CD14-positive monocyte (primary cell): ENCODE measurements around the gene WDR13. TPM values are rescaled to one million over a fixed set of nuclear protein-coding genes. Genes with fewer than 3 reads are reported as not detected.
A peak's percentile ranks its signal among the peaks of the same experiment; 100 is the strongest.

Experiments used
- DNase-seq, 3 donors: peaks; one replicate each; pipeline ENCODE4 v3.0.0-alpha.2; 2011 to 2022
- H2AFZ ChIP-seq: 2 replicates; pipeline ENCODE4 v1.6.0; 2012; ENCODE audit warnings: mild to moderate bottlenecking, low read depth, low read length, inconsistent platforms; ENCODE audit not compliant: insufficient read depth, poor library complexity, severe bottlenecking
- H3K27ac ChIP-seq, 2 donors: 1 replicate in 1 of 2; 2 replicates in 1 of 2; pipeline ENCODE4 v1.5.1; 2012 to 2013; ENCODE audit warnings: low read length in 2 of 2, control low read depth in 1 of 2, inconsistent platforms in 1 of 2, low read depth in 1 of 2, mild to moderate bottlenecking in 1 of 2
- H3K27me3 ChIP-seq, 2 donors: one replicate each; pipeline versions ENCODE4 v1.6.0 to v1.6.1; 2011 to 2013; ENCODE audit warnings: low read length in 2 of 2; ENCODE audit not compliant: control insufficient read depth in 2 of 2, insufficient read depth in 2 of 2
- H3K36me3 ChIP-seq, 2 donors: replicated peaks in 1 of 2; 1 replicate in 1 of 2; 2 replicates in 1 of 2; pipeline versions ENCODE4 v1.5.1 to v1.6.1; 2012 to 2013; ENCODE audit warnings: low read length in 2 of 2, control low read depth in 1 of 2, inconsistent platforms in 1 of 2, mild to moderate bottlenecking in 1 of 2; ENCODE audit not compliant: insufficient read depth in 2 of 2, control insufficient read depth in 1 of 2
- H3K4me1 ChIP-seq, 2 donors: 1 replicate in 1 of 2; 2 replicates in 1 of 2; pipeline versions ENCODE4 v1.5.1 to v1.6.1; 2012 to 2013; ENCODE audit warnings: low read length in 2 of 2, control low read depth in 1 of 2, inconsistent platforms in 1 of 2, mild to moderate bottlenecking in 1 of 2, moderate library complexity in 1 of 2; ENCODE audit not compliant: insufficient read depth in 2 of 2, control insufficient read depth in 1 of 2
- H3K4me2 ChIP-seq: replicated peaks from 2 replicates; pipeline ENCODE3; 2012; ENCODE audit warnings: low read length, moderate library complexity, mild to moderate bottlenecking; ENCODE audit not compliant: poor library complexity, severe bottlenecking; ENCODE audit errors: extremely low read depth
- H3K4me3 ChIP-seq, 3 experiments: fragments of 200-600 bp in 1 of 3; sonication (generic) in 1 of 3; replicated peaks in 1 of 3; 1 replicate in 2 of 3; 2 replicates in 1 of 3; pipeline ENCODE4 v1.5.1; 2011 to 2013; ENCODE audit warnings: low read length in 3 of 3, mild to moderate bottlenecking in 3 of 3, control low read depth in 2 of 3, low read depth in 2 of 3, inconsistent platforms in 1 of 3, moderate library complexity in 1 of 3
- H3K79me2 ChIP-seq: 2 replicates; pipeline ENCODE4 v1.6.0; 2012; ENCODE audit warnings: mild to moderate bottlenecking, control low read depth, inconsistent platforms, low read length, moderate library complexity; ENCODE audit not compliant: insufficient read depth
- H3K9ac ChIP-seq: 2 replicates; pipeline ENCODE4 v1.6.0; 2017; ENCODE audit warnings: low read length, mild to moderate bottlenecking; ENCODE audit not compliant: insufficient read depth, poor library complexity, severe bottlenecking
- H3K9me3 ChIP-seq, 2 donors: replicated peaks in 1 of 2; 1 replicate in 1 of 2; 2 replicates in 1 of 2; pipeline versions ENCODE4 v1.5.1 to v1.6.1; 2012 to 2013; ENCODE audit warnings: low read length in 2 of 2, control low read depth in 1 of 2; ENCODE audit not compliant: control insufficient read depth in 1 of 2, insufficient read depth in 1 of 2
- H4K20me1 ChIP-seq: 2 replicates; pipeline ENCODE4 v1.6.0; 2012; ENCODE audit warnings: mild to moderate bottlenecking, low read length, control low read depth, moderate library complexity; ENCODE audit not compliant: insufficient read depth
- H3K27ac Mint-ChIP-seq, 7 donors: one replicate each; pipeline ENCODE4 v1.8.0; 2020; ENCODE audit warnings: mild to moderate bottlenecking in 7 of 7, mixed read lengths in 7 of 7, moderate library complexity in 6 of 7, inconsistent platforms in 2 of 7
- H3K27me3 Mint-ChIP-seq, 3 donors: one replicate each; pipeline ENCODE4 v1.8.0; 2021 to 2022; ENCODE audit warnings: low read depth in 3 of 3, mild to moderate bottlenecking in 3 of 3, mixed read lengths in 3 of 3, moderate library complexity in 3 of 3, inconsistent platforms in 1 of 3
- H3K36me3 Mint-ChIP-seq, 2 donors: one replicate each; pipeline ENCODE4 v1.8.0; 2020; ENCODE audit warnings: mixed read lengths in 2 of 2, inconsistent platforms in 1 of 2, mild to moderate bottlenecking in 1 of 2
- H3K4me1 Mint-ChIP-seq: one replicate; pipeline ENCODE4 v1.8.0; 2020; ENCODE audit warnings: mild to moderate bottlenecking, mixed read lengths
- H3K4me3 Mint-ChIP-seq, 2 donors: one replicate each; pipeline ENCODE4 v1.8.0; 2020; ENCODE audit warnings: mild to moderate bottlenecking in 2 of 2, mixed read lengths in 2 of 2, moderate library complexity in 1 of 2
- H3K9me3 Mint-ChIP-seq, 7 donors: one replicate each; pipeline ENCODE4 v1.8.0; 2020 to 2022; ENCODE audit warnings: mixed read lengths in 7 of 7, mild to moderate bottlenecking in 6 of 7, moderate library complexity in 6 of 7, inconsistent platforms in 2 of 7
- CTCF ChIP-seq: fragments of 200-600 bp; IDR thresholded peaks from one replicate; pipeline ENCODE4 v1.8.0; 2022; ENCODE audit warnings: antibody characterized with exemption, mild to moderate bottlenecking
- WGBS: methylation state at CpG from one replicate; pipeline ENCODE4 v1.1.5; 2013; ENCODE audit warnings: missing lambda C conversion rate; ENCODE audit not compliant: insufficient coverage; 5-methylcytosine and 5-hydroxymethylcytosine counted together
- intact Hi-C, 2 donors: fragments of 100-400 bp; cut with micrococcal nuclease; formaldehyde crosslinking; loops; one replicate each; pipeline versions ENCODE4 v1.15.0 to v1.15.1; 2023
- polyA plus RNA-seq, 3 donors: library from polyadenylated mRNA; depleted of rRNA in 1 of 3; unstranded in 2 of 3; stranded (reverse) in 1 of 3; fragments of 300-500 nt in 2 of 3; fragments of >200 nt in 1 of 3; fragmentation: Illumina TruSeq in 2 of 3; gene quantifications; 1 replicate in 2 of 3; 2 replicates in 1 of 3; pipeline ENCODE4 v1.2.3, GENCODE V29; 2012 to 2021

The WDR13 gene
- polyA plus RNA-seq, 3 donors, result 68.6 to 171 (median 93.3) TPM

GRCh38 chrX:48632207-48632606 lies 34.9 kb downstream of the WDR13 start:
- Histone ChIP-seq H3K4me1 (peaks cover 8 to 13% of the 10 kb centered on the region in 2 donors), H2AFZ (peak overlapping the region; percentile 61)
- no peak for TF ChIP-seq CTCF

GRCh38 chrX:48636301-48636700 lies 39.0 kb downstream of the WDR13 start:
- no peak for TF ChIP-seq CTCF
- H3K27me3 Mint-ChIP-seq, result peaks cover 0 to 6% (median 0%) of the 10 kb centered on the region in 3 donors
- peak overlapping the region in 1 of 7 donors; percentile 47 for H3K27ac Mint-ChIP-seq
- no peaks in the 10 kb centered on the region for H4K20me1 ChIP-seq
- WGBS, result no CpG with 5 or more reads among the region's 1 CpG
- no peak overlapping the region for H3K9ac ChIP-seq
- no peak overlapping the region for H3K27ac ChIP-seq
- H3K36me3 ChIP-seq, result no peaks in the 10 kb centered on the region
- H3K36me3 Mint-ChIP-seq, result no peaks in the 10 kb centered on the region
- H3K9me3 ChIP-seq, result no peaks in the 10 kb centered on the region
- H3K4me3 Mint-ChIP-seq, result no peak overlapping the region
- no peaks in the 10 kb centered on the region for H3K27me3 ChIP-seq
- H3K9me3 Mint-ChIP-seq, result peaks cover 0 to 3% (median 0%) of the 10 kb centered on the region in 7 donors
- no peak overlapping the region for H3K4me2 ChIP-seq
- no peaks in the 10 kb centered on the region for H3K79me2 ChIP-seq
- DNase-seq, result no peak
- peaks cover 6% of the 10 kb centered on the region for H3K4me1 Mint-ChIP-seq
- H3K4me1 ChIP-seq, result peaks cover 8 to 10% of the 10 kb centered on the region in 2 donors
- H3K4me3 ChIP-seq, result no peak overlapping the region
- intact Hi-C loops, result no loop called here
- H2AFZ ChIP-seq, result no peak overlapping the region

More at GRCh38 chrX:48632207-48632606, 34.9 kb downstream of the WDR13 start:
- H3K9me3 ChIP-seq, result no peaks in the 10 kb centered on the region
- peak overlapping the region in 3 of 7 donors; percentile 30 to 76 (median 72) for H3K27ac Mint-ChIP-seq
- H3K27ac ChIP-seq, result no peak overlapping the region
- no peaks in the 10 kb centered on the region for H3K27me3 ChIP-seq
- no peaks in the 10 kb centered on the region for H4K20me1 ChIP-seq
- H3K36me3 ChIP-seq, result no peaks in the 10 kb centered on the region
- no peaks in the 10 kb centered on the region for H3K79me2 ChIP-seq
- DNase-seq, result no peak
- intact Hi-C loops, result no loop called here
- no peak overlapping the region for H3K4me3 Mint-ChIP-seq
- peaks cover 0 to 4% (median 0%) of the 10 kb centered on the region in 7 donors for H3K9me3 Mint-ChIP-seq
- peaks cover 0 to 9% (median 0%) of the 10 kb centered on the region in 3 donors for H3K27me3 Mint-ChIP-seq
- H3K4me1 Mint-ChIP-seq, result peaks cover 17% of the 10 kb centered on the region
- WGBS, result no CpG with 5 or more reads among the region's 10 CpGs
- H3K4me3 ChIP-seq, result peak overlapping the region in 1 of 3 experiments; percentile 55
- H3K36me3 Mint-ChIP-seq, result no peaks in the 10 kb centered on the region
- H3K4me2 ChIP-seq, result no peak overlapping the region
- no peak overlapping the region for H3K9ac ChIP-seq
